LoVo (cell line): ENCODE measurements around the gene ADGRG6.

Source experiments
- DNase-seq: peaks from one replicate; pipeline ENCODE4 v3.0.0-alpha.2; 2016; ENCODE audit warnings: low spot score

ADGRG6 gene

GRCh38 chr6:142489722-142490610 lies 188.2 kb downstream of the ADGRG6 start:
- no peak for DNase-seq
